Nephron (organoid): Measurements from ENCODE around the gene AKT2.

ENCODE experiments used
- H3K27ac Mint-ChIP-seq, 3 experiments: 2 replicates each; pipeline ENCODE4 v1.8.0; 2020; ENCODE audit warnings: mixed read lengths in 3 of 3, mild to moderate bottlenecking in 2 of 3, moderate library complexity in 1 of 3
- H3K27me3 Mint-ChIP-seq: 2 replicates; pipeline ENCODE4 v1.8.0; 2021; ENCODE audit warnings: low read depth, mild to moderate bottlenecking, moderate library complexity, mixed read lengths
- H3K36me3 Mint-ChIP-seq: 2 replicates; pipeline ENCODE4 v1.8.0; 2020; ENCODE audit warnings: low read depth, mixed read lengths
- H3K4me1 Mint-ChIP-seq: 2 replicates; pipeline ENCODE4 v1.8.0; 2020; ENCODE audit warnings: mixed read lengths
- H3K4me3 Mint-ChIP-seq, 3 experiments: 2 replicates each; pipeline ENCODE4 v1.8.0; 2020; ENCODE audit warnings: mild to moderate bottlenecking in 3 of 3, mixed read lengths in 3 of 3, moderate library complexity in 2 of 3
- H3K9me3 Mint-ChIP-seq: 2 replicates; pipeline ENCODE4 v1.8.0; 2020; ENCODE audit warnings: mixed read lengths
- TF ChIP-seq, protein P1 (sequence below), 3 experiments: fragments of 200-600 bp; sonication (generic); IDR thresholded peaks; one replicate each; pipeline ENCODE4 v1.5.0; 2021; ENCODE audit warnings: antibody characterized with exemption in 3 of 3; ENCODE audit not compliant: unreplicated experiment in 3 of 3

AKT2 gene

DNA sequence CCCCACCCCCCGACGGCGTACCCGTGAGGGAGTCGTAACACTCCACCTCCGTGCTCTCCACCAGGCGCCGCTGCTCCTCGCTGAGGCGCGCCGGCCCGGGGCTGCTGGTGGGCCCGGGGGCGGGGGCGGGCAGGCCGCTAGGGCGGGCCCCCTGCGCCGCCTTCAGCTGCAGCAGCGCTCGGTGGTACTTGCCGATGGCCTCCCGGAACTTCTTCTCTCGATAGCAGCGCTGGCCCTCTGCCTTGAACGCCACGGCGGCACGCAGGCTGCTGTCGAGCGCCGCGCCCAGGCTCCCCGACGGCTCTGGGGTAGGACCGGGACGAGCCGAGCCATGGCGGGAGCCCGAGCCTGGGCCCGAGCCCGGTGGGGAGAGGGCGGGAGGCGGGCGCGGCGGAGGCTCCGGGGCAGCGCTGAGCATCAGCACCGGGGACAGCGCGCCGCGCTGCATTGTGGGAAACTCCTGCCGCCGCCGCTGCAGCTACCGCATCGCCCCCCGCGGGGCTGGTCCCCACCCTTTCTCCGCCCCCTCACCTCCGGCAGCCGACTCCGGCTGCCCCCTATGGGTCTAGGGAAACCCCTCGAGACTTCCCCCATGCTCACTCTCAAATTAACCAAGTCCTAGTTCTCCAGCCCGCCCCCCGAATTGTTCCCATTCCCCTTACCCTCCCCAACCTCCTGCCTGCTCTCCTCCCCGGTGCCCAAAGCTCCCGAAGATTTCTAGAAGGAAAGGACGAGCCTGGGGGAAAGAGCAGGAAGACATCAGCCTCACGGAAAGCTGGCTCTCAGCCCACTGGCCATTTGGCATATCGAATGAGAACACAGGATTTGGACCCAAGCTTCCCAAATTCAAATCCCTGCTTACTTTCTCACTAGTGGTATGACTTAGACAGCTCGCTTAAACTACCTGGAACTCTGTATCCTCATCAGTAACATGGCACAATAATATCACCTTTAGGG, 66.9 kb downstream of the AKT2 start, which contains the start of gene TTC9B:
Gene TTC9B, minus strand, starts transcription at position 451 of the 957 bp plus-strand sequence. Its CDS starts 3 bp downstream, at position 448.
- H3K27ac Mint-ChIP-seq, result no peak within 1 kb of the TSS
- H3K9me3 Mint-ChIP-seq, result peaks cover 3% of the 10 kb centered on the region
- TF ChIP-seq, protein P1, sequence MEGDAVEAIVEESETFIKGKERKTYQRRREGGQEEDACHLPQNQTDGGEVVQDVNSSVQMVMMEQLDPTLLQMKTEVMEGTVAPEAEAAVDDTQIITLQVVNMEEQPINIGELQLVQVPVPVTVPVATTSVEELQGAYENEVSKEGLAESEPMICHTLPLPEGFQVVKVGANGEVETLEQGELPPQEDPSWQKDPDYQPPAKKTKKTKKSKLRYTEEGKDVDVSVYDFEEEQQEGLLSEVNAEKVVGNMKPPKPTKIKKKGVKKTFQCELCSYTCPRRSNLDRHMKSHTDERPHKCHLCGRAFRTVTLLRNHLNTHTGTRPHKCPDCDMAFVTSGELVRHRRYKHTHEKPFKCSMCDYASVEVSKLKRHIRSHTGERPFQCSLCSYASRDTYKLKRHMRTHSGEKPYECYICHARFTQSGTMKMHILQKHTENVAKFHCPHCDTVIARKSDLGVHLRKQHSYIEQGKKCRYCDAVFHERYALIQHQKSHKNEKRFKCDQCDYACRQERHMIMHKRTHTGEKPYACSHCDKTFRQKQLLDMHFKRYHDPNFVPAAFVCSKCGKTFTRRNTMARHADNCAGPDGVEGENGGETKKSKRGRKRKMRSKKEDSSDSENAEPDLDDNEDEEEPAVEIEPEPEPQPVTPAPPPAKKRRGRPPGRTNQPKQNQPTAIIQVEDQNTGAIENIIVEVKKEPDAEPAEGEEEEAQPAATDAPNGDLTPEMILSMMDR (IDR thresholded peaks at IDR 0.05; ENCODE audit: unreplicated experiment in 3 of 3), result no peak
- peaks cover 13% of the 10 kb centered on the region for H3K4me1 Mint-ChIP-seq
- peaks cover 70% of the 10 kb centered on the region for H3K27me3 Mint-ChIP-seq
- H3K4me3 Mint-ChIP-seq, result no peak within 1 kb of the TSS
- H3K36me3 Mint-ChIP-seq, result peaks cover 8% of the 10 kb centered on the region

DNA sequence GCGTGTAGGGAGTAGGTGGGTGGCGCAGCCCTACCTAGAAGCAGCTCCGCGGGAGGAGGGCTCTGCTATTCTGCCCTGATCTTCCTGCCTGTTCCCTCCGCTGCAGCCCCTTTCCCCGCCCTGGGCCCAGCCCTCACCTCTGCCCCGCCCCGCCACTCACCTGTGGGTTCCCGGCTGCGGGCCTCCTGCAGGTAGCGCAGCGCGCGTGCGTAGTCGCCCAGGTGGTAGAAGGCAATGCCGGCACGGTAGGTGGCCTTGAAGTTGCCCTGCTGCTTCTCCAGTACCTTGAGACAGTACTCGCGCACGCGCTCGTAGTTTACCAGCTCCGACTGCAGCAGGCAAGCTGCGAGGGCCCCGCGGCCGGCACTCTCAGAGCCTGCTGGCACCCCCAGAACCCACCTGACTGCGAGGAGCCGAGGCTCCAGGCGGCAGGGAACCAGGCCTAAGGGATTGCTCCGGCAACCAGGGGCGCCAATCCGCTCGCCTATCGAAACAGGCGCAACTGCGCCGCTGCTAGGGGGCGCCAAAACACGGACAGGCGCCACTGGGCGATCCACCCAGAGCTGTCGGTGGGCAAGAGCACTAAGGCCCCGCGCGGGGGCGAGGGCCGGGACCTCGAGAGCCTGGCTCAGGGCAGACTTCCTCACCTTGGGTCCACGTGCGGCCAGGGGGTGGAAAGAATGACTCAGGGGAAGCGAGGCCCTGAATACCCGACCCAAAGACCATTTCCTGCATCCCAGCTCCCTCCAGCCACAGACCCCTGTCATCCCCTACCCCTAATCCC, 67.9 kb downstream of the AKT2 start:
- TF ChIP-seq, protein P1 (IDR thresholded peaks at IDR 0.05; ENCODE audit: unreplicated experiment in 3 of 3), result peak in 2 of 3 experiments; percentile 14 to 40
- peaks cover 11% of the 10 kb centered on the region for H3K36me3 Mint-ChIP-seq
- H3K4me1 Mint-ChIP-seq, result peaks cover 13% of the 10 kb centered on the region
- H3K4me3 Mint-ChIP-seq, result no peak overlapping the region
- no peak overlapping the region for H3K27ac Mint-ChIP-seq
- peaks cover 3% of the 10 kb centered on the region for H3K9me3 Mint-ChIP-seq
- peaks cover 70% of the 10 kb centered on the region for H3K27me3 Mint-ChIP-seq

GRCh38 chr19:40216777-40217026, 68.4 kb downstream of the AKT2 start:
- Mint-ChIP-seq H3K36me3 (peaks cover 7% of the 10 kb centered on the region), H3K4me1 (peaks cover 9% of the 10 kb centered on the region), H3K27ac (no peak overlapping the region)

DNA sequence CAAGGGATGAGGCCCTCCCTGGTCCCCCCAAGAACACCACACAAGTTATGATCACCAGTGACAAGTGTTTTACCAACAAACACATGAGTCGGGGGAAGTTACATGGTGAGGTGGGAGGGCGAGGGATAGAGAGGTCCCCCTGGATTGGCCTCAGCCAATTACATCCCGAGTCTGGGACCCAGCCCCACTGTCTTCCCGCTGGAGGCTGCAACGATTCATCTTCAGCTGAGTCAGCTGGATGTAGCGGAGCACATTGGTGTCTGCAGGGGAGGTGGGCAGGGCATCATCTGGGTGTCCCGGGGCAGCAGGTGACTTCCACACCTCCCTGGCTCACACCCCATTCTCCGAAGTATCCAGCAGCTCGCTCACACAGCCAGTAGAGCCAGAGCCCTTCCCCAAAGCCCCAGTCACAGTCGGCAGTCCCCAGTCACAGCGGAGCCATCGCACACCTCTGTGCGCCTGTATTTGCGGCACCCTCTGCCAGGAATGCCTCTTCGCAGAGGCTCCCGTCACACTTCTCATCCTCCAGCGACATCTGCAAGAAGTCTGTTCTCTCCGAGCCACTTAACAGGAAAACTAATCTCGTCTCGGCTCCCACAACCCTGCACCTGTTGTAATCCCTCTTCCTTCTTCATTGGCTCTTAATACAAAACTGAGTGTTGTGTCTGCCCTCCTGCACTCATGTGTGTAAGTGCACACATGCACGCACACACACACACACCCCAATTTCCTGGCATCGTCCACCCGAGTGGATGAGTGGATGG, 69.0 kb downstream of the AKT2 start:
- TF ChIP-seq, protein P1 (IDR thresholded peaks at IDR 0.05; ENCODE audit: unreplicated experiment in 3 of 3), result no peak
- Mint-ChIP-seq H3K4me1 (peaks cover 9% of the 10 kb centered on the region), H3K27ac (no peak overlapping the region), H3K4me3 (no peak overlapping the region), H3K9me3 (no peaks in the 10 kb centered on the region), H3K36me3 (peaks cover 11% of the 10 kb centered on the region), H3K27me3 (peaks cover 59% of the 10 kb centered on the region)

More at GRCh38 chr19:40216777-40217026, 68.4 kb downstream of the AKT2 start:
- TF ChIP-seq, protein P1 (IDR thresholded peaks at IDR 0.05; ENCODE audit: unreplicated experiment in 3 of 3), result no peak
- no peaks in the 10 kb centered on the region for H3K9me3 Mint-ChIP-seq
- peaks cover 64% of the 10 kb centered on the region for H3K27me3 Mint-ChIP-seq
- no peak overlapping the region for H3K4me3 Mint-ChIP-seq

DNA sequence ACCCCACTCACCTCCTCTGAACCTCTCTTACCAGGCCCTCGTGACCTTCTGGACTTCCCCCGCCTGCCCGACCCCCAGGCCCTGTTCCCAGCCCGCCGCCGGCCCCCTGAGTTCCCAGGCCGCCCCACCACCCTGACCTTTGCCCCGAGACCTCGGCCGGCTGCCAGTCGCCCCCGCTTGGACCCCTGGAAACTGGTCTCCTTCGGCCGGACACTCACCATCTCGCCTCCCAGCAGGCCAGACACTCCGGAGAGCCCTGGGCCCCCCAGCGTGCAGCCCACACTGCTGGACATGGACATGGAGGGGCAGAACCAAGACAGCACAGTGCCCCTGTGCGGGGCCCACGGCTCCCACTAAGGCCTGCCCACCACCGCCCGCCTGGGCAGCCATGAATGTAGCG, 70.2 kb downstream of the AKT2 start:
- H3K4me3 Mint-ChIP-seq, result no peak overlapping the region
- no peak overlapping the region for H3K27ac Mint-ChIP-seq
- H3K9me3 Mint-ChIP-seq, result no peaks in the 10 kb centered on the region
- H3K27me3 Mint-ChIP-seq, result peaks cover 48% of the 10 kb centered on the region
- peaks cover 9% of the 10 kb centered on the region for H3K4me1 Mint-ChIP-seq
- H3K36me3 Mint-ChIP-seq, result peaks cover 20% of the 10 kb centered on the region
- TF ChIP-seq, protein P1 (IDR thresholded peaks at IDR 0.05; ENCODE audit: unreplicated experiment in 3 of 3), result no peak
